Stimulated activated CD4-positive, alpha-beta T cell treated with anti-CD3 and anti-CD28 coated beads, Interleukin-1b, Interleukin-23, amount 100 ng/mL, for 24 hours (primary cell): Measurements from ENCODE around the gene GRAMD1C.

Source experiments
- DNase-seq, 4 experiments: peaks; one replicate each; pipeline ENCODE4 v3.0.0-alpha.2; 2020; ENCODE audit warnings: low read depth in 4 of 4, low spot score in 1 of 4

Gene GRAMD1C

GRCh38 chr3:113948015-113948917 is 109.7 kb downstream of the GRAMD1C start:
- peak in 2 of 4 experiments; percentile 9 to 23 for DNase-seq

DNA sequence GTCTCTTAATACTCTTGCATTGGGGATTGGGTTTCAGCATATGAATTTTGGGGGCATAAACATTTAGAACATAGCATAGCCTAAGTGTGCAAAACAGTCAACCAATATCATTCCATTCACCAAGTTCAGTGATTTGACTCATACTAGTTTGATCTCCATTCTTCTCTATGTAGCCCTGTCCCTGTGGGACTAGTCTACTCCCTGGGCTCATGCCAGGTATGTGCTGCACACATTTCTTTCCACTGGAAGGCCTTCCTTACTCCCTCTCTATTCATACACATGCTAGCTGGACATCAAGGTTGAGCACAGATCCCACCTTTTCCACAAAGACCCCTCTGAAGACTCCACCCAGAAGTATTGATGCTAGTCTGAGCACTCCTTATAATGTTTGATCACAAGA is 114.3 kb downstream of the GRAMD1C start:
- no peak for DNase-seq

DNA sequence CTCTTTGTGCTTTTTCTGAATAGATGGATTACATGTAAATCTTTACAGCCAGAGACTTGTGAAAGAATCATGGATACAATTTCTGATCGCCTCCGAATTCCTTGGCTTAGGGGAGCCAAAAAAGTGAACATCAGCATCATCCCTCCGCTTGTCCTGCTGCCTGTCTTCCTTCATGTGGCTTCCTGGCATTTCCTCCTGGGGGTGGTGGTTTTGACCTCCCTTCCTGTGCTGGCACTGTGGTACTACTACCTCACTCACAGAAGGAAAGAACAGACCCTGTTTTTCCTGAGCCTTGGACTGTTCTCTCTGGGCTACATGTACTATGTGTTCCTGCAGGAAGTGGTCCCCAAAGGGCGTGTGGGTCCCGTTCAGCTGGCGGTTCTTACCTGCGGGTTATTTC is 115.1 kb downstream of the GRAMD1C start:
- no peak for DNase-seq

DNA sequence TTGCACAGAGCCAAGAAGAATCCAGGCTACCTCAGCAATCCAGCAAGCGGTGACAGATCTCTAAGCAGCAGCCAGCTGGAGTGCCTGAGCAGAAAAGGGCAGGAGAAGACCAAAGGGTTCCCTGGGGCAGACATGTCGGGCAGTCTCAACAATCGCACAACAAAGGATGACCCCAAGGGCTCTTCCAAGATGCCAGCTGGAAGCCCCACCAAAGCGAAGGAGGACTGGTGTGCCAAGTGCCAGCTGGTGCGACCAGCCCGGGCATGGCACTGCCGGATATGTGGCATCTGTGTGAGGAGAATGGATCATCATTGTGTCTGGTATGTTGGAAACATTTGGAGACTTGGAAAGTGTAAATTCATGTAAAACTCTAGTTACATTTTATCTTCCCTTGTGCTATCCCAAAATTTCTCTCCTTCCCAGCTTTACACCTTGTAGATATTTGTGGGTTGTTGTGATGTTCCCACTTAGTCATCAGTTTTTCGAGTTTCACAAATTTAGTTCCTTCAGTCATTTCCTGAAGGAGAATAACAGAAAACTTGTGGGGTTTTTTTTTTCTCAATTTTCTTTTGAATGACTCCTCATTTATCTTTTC is 115.6 kb downstream of the GRAMD1C start:
- no peak for DNase-seq

DNA sequence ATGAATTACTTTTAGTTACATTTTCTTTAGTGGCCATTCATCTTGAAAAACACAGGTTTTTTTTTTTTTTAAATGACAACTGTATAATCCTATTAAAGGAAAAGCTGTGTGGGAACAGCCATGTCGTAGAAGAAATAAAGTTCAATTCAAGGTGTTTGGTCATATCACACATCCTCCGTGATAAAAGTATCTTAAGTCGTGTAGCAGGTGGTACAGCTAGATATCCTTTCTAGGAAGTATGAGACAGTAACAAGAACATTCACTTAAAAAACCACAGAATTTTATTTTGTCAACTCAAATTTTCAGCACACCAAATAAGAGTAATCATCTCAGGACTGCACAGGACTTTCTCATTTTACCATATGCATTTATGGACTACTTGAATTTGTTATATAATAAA is 125.3 kb downstream of the GRAMD1C start:
- no peak for DNase-seq

DNA sequence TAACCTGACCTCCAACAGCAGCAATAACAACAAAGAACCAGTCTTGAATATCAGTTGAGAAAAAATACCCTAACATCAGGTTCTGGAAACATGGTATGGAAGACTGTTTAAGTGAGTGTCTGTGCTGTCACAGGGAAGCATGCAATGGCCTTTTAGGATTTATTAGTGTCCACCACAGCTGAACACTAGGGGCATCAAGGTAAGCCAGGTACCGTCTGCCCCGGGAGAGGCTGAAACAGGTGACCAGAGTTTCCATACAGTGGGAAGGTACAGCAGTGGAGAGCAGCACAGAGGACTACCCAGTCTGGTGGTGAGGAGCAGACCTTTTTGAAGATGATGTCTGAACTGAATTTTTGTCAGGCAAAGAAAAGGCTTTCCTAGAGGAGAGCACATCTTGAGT is 127.6 kb downstream of the GRAMD1C start:
- DNase-seq = no peak

GRCh38 chr3:113968986-113969385 is 130.4 kb downstream of the GRAMD1C start:
- no peak for DNase-seq

DNA sequence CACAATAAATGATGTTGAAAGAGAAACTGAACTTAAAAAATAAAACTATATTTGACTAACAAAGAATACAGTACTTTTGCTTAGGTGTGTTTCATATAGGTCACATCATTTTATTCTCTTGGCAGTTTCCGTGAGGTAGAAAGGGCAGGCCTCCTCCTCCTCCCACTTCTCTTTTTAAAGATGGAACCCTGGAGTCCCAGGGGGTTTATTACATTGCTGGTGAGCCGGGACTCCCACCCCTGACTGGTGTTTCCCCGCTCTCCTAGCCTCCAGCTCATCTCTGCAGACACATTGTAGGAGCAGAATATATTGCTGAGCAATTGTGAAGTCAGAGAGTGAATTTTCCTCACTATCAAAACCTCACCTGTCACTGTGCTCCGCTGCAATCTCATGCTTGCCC is 139.2 kb downstream of the GRAMD1C start:
- no peak for DNase-seq

GRCh38 chr3:113979916-113980315 is 141.3 kb downstream of the GRAMD1C start:
- DNase-seq = no peak

GRCh38 chr3:113981803-113982202 is 143.2 kb downstream of the GRAMD1C start:
- DNase-seq = no peak

DNA sequence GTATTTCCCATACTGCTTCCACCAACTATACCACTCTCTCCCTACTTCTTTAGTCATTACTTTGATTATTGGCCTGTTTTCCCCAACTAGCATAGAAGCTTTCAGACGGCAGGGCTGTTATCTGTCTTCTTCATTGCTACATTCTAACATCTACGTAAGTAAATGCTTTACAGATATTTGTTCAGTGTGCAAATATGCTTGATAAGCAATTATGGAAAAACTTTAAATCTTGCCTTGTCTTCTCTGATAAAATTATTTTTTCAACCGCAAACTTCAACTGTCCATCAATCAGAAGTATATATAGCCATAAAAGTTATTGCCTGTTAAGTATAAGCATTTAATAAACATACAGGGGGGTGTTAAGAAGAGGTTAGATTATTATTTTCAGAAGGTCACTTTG is 145.0 kb downstream of the GRAMD1C start:
- DNase-seq = no peak

DNA sequence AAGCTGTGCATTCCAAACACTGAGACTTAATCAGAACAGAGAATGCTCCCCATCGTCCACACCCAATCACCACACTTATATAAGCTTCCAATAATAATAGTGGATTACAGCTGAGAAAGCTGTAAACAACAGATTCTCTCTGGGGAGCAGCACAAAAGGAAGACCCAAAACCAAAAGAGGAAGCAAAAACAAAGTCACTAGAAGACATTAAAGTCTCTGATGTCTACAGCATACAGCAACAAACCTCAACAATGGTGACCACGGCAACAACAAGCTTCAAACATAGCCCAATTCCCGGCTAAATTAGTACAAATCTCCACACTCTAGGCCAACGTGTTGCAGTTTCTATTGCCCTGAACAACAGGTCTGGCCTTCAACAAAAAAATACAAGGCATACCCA is 147.0 kb downstream of the GRAMD1C start:
- DNase-seq = no peak
